Measurements from ENCODE around the gene DOCK8.
"Not testable (repeated sequence)": the region's sequence is repeated elsewhere in the genome, so short reads cannot be mapped to it uniquely, and the experiment has no call there.

Gene DOCK8

GRCh38 chr9:365436-365835 is 150.8 kb downstream of the DOCK8 start:
- no peak for DNase-seq (ENCODE audit: low read depth)

- no peak for DNase-seq (ENCODE audit: low read depth)
These were observed 152.0 kb downstream of the DOCK8 start for GRCh38 chr9:366620-367019.

GRCh38 chr9:370086-370485 is 155.4 kb downstream of the DOCK8 start:
- DNase-seq (ENCODE audit: low read depth), result no peak

- no peak for DNase-seq (ENCODE audit: low read depth)
These were observed 156.7 kb downstream of the DOCK8 start for GRCh38 chr9:371349-371748.

GRCh38 chr9:372128-372527 is 157.5 kb downstream of the DOCK8 start:
- no peak for DNase-seq (ENCODE audit: low read depth)

- no peak for DNase-seq (ENCODE audit: low read depth)
These were observed 159.1 kb downstream of the DOCK8 start for GRCh38 chr9:373759-374206.

GRCh38 chr9:374736-375135 is 160.1 kb downstream of the DOCK8 start:
- DNase-seq (ENCODE audit: low read depth), result no peak

- DNase-seq (ENCODE audit: low read depth), result no peak
These were observed 161.4 kb downstream of the DOCK8 start for GRCh38 chr9:376115-376514.

- no peak for DNase-seq (ENCODE audit: low read depth)
These were observed 163.6 kb downstream of the DOCK8 start for GRCh38 chr9:378263-378662.

GRCh38 chr9:382383-382782 is 167.7 kb downstream of the DOCK8 start:
- no peak for DNase-seq (ENCODE audit: low read depth)

- peak; percentile 11 for DNase-seq (ENCODE audit: low read depth)
These were observed 171.2 kb downstream of the DOCK8 start for GRCh38 chr9:385818-386398.

- DNase-seq (ENCODE audit: low read depth), result no peak
These were observed 174.5 kb downstream of the DOCK8 start for GRCh38 chr9:389159-389558.

- DNase-seq (ENCODE audit: low read depth), result no peak
These were observed 175.1 kb downstream of the DOCK8 start for GRCh38 chr9:389758-390157.

GRCh38 chr9:392077-392804 is 177.6 kb downstream of the DOCK8 start:
- DNase-seq (ENCODE audit: low read depth), result no peak

GRCh38 chr9:394347-395052 is 179.8 kb downstream of the DOCK8 start:
- no peak for DNase-seq (ENCODE audit: low read depth)

- no peak for DNase-seq (ENCODE audit: low read depth)
These were observed 181.7 kb downstream of the DOCK8 start for GRCh38 chr9:396396-396795.

- DNase-seq (ENCODE audit: low read depth), result no peak
These were observed 183.4 kb downstream of the DOCK8 start for GRCh38 chr9:398085-398484.

GRCh38 chr9:401223-401622 is 186.6 kb downstream of the DOCK8 start:
- DNase-seq (ENCODE audit: low read depth), result no peak

GRCh38 chr9:404234-404633 is 189.6 kb downstream of the DOCK8 start:
- no peak for DNase-seq (ENCODE audit: low read depth)

GRCh38 chr9:405341-405740 is 190.7 kb downstream of the DOCK8 start:
- no peak for DNase-seq (ENCODE audit: low read depth)

GRCh38 chr9:406886-407654 is 192.4 kb downstream of the DOCK8 start:
- DNase-seq (ENCODE audit: low read depth), result no peak

- DNase-seq (ENCODE audit: low read depth), result not testable (repeated sequence)
These were observed 195.0 kb downstream of the DOCK8 start for GRCh38 chr9:409655-410054.

GRCh38 chr9:414595-414994 is 199.9 kb downstream of the DOCK8 start:
- no peak for DNase-seq (ENCODE audit: low read depth)
